Measurements from ENCODE around the gene ACTL10. TPM values are rescaled to one million over a fixed set of nuclear protein-coding genes. Genes with fewer than 3 reads are reported as not detected.

The ACTL10 gene
- total RNA-seq, 3 donors from 2014 or later = 1.7 to 4.2 (median 2.4) TPM

- peaks cover 5% of the 10 kb centered on the region for H3K36me3 ChIP-seq (ENCODE audit: low read depth)
- TF ChIP-seq CTCF (IDR thresholded peaks at IDR 0.05) = no peak
- peaks cover 25% of the 10 kb centered on the region for H3K4me1 ChIP-seq (ENCODE audit: low read depth)
- no peak overlapping the region for H3K4me3 ChIP-seq
- intact Hi-C loops (cut with DNase I, micrococcal nuclease) = no loop called here
- no peaks in the 10 kb centered on the region for H3K9me3 ChIP-seq
- DNase-seq (no peak), ATAC-seq (no peak)
Observed at GRCh38 chr20:33647603-33648395, 18.9 kb upstream of the ACTL10 start.

- no peaks in the 10 kb centered on the region for H3K9me3 ChIP-seq
- intact Hi-C loops (cut with DNase I, micrococcal nuclease) = no loop called here
- H3K36me3 ChIP-seq (ENCODE audit: low read depth) = peaks cover 5% of the 10 kb centered on the region
- TF ChIP-seq CTCF (IDR thresholded peaks at IDR 0.05) = no peak
- H3K4me1 ChIP-seq (ENCODE audit: low read depth) = peaks cover 30% of the 10 kb centered on the region
- DNase-seq (no peak), ATAC-seq (no peak)
- no peak overlapping the region for H3K4me3 ChIP-seq
Observed at GRCh38 chr20:33648396-33649004, 18.2 kb upstream of the ACTL10 start.

- H3K4me3 ChIP-seq = no peak overlapping the region
- ATAC-seq (peak; percentile 20), DNase-seq (peak in 1 of 3 donors; percentile 53)
- peaks cover 38% of the 10 kb centered on the region for H3K4me1 ChIP-seq (ENCODE audit: low read depth)
- intact Hi-C loops (cut with DNase I, micrococcal nuclease) = no loop called here
- TF ChIP-seq CTCF (IDR thresholded peaks at IDR 0.05) = no peak
- H3K36me3 ChIP-seq (ENCODE audit: low read depth) = peaks cover 4% of the 10 kb centered on the region
- H3K9me3 ChIP-seq = no peaks in the 10 kb centered on the region
Observed at GRCh38 chr20:33649201-33649681, 17.5 kb upstream of the ACTL10 start.

GRCh38 chr20:33650111-33650752, 16.5 kb upstream of the ACTL10 start:
- peak in 1 of 3 donors; percentile 29 for DNase-seq
- Histone ChIP-seq H3K9me3 (no peaks in the 10 kb centered on the region), H3K4me3 (no peak overlapping the region), H3K36me3 (ENCODE audit: low read depth) (no peaks in the 10 kb centered on the region), H3K4me1 (ENCODE audit: low read depth) (peaks cover 48% of the 10 kb centered on the region)
- ATAC-seq = peak; percentile 3
- no peak for TF ChIP-seq CTCF (IDR thresholded peaks at IDR 0.05)
- intact Hi-C loops (cut with DNase I, micrococcal nuclease) = loop anchor here (10.0 kb wide), 1 partner anchor 185 kb away; no protein-coding TSS in a partner anchor

GRCh38 chr20:33650753-33651561, 15.8 kb upstream of the ACTL10 start:
- intact Hi-C loops (cut with DNase I, micrococcal nuclease) = loop anchor here (10.0 kb wide), 1 partner anchor 186 kb away; no protein-coding TSS in a partner anchor
- Histone ChIP-seq H3K4me1 (ENCODE audit: low read depth) (peaks cover 50% of the 10 kb centered on the region), H3K36me3 (ENCODE audit: low read depth) (no peaks in the 10 kb centered on the region), H3K4me3 (no peak overlapping the region), H3K9me3 (no peaks in the 10 kb centered on the region)
- DNase-seq = peak; percentile 55 to 71 (median 61)
- no peak for TF ChIP-seq CTCF (IDR thresholded peaks at IDR 0.05)
- ATAC-seq = peak; percentile 47

Data from mucosa of descending colon (tissue), 3 donors.